ENCODE results near the gene PSG3.
"Not testable (repeated sequence)": the region's sequence is repeated elsewhere in the genome, so short reads cannot be mapped to it uniquely, and the experiment has no call there.

DNA sequence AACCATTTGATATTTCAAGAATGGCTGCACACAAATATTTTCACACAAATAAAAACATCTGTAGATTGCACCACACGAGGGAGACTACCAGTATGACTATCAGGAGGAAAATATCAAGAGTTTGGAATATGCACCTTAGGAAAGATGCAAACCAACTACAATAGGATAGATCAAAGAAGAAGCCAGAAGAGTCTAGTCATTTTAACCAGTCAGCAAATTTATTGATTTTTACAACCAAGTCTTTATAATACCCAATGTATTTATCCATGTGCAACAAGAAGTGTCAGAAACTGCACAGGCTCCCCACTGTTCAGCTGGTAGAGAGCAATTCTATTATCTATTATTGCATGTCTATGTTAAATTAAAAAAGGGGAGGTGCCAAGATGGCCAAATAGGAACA is 26.3 kb downstream of the PSG3 start:
- not testable (repeated sequence) for TF ChIP-seq CTCF (IDR thresholded peaks at IDR 0.05 in 8 of 11, conservative IDR thresholded peaks at IDR 0.05 in 3 of 11); POLR2A (IDR thresholded peaks at IDR 0.05)

Data from spleen (tissue), 7 donors.